ENCODE results near the gene LRRC18.

The LRRC18 gene

DNA sequence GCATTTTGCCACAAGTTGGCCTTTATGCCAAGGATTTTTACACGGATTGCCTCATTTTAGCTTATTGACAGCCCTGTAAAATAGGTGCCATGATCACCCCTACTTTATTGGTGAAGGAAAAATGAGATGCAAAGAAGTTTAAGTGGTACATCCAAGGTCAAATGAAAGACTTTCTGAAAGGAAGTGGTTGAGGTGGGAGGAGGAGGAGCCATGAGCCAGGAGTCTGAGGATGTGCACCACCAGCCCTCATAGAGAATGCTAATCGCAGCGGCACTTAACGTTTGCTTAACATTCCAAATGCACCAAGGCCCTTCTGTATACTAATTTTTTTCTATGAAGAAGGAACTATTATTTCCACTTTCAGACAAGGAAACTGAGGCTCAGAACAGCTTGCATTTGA lies 31.0 kb upstream of the LRRC18 start:
- FAIRE-seq (no peak), DNase-seq (ENCODE audit: insufficient read length, low spot score) (no peak)
- TF ChIP-seq POLR2A (IDR thresholded peaks at IDR 0.05; ENCODE audit: low read depth, low read length) (no peak), PAX5 (IDR thresholded peaks at IDR 0.05; ENCODE audit: insufficient read depth, low read length, severe bottlenecking) (no peak), POU2F2 (IDR thresholded peaks at IDR 0.05; ENCODE audit: low read depth, low read length) (no peak), SPI1 (IDR thresholded peaks at IDR 0.05; ENCODE audit: low read depth, low read length) (no peak), TAF1 (IDR thresholded peaks at IDR 0.05; ENCODE audit: low read depth, low read length) (no peak), POLR2AphosphoS5 (IDR thresholded peaks at IDR 0.05; ENCODE audit: low read depth, low read length) (no peak)

DNA sequence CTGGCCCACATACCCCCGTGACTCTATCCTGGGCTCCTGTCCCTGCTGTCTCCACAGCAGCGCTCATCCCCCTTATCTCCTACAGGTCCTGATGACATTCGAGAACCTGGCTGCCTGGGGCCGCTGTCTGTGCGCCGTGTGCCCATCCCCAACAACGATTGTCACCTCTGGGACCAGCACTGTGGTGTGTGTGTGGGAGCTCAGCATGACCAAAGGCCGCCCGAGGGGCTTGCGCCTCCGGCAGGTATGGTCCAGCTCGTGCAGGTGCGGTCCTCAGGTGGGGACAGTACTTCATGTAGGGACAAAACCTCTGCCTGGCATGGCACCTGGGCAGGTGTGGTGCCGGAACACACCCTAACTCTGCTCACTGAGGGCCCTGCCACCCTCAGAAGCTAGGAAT lies 30.4 kb upstream of the LRRC18 start:
- FAIRE-seq (no peak), DNase-seq (ENCODE audit: insufficient read length, low spot score) (no peak)
- TF ChIP-seq TAF1 (IDR thresholded peaks at IDR 0.05; ENCODE audit: low read depth, low read length) (no peak), SPI1 (IDR thresholded peaks at IDR 0.05; ENCODE audit: low read depth, low read length) (no peak), POLR2AphosphoS5 (IDR thresholded peaks at IDR 0.05; ENCODE audit: low read depth, low read length) (no peak), PAX5 (IDR thresholded peaks at IDR 0.05; ENCODE audit: insufficient read depth, low read length, severe bottlenecking) (no peak), POLR2A (IDR thresholded peaks at IDR 0.05; ENCODE audit: low read depth, low read length) (no peak), POU2F2 (IDR thresholded peaks at IDR 0.05; ENCODE audit: low read depth, low read length) (no peak)

DNA sequence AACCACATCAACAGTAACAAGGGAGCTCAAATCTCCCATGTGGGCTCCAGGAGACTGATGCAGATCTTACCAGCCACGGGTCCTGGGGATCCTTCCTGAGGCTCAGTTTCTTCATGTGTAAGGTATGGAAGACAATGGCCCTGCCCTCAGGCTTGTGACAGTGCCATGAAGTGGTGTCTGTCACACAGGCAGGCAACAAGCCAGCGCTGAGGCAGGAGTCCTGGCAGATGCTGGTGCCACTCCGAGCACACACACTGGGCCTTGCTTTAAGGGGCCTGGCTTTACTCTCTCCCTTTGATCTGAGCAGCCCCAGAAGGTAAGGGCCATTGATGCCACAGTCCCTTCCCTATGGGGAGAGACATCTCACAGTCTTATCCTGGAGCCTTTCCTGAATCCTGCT lies 28.4 kb upstream of the LRRC18 start:
- TF ChIP-seq POLR2A (IDR thresholded peaks at IDR 0.05; ENCODE audit: low read depth, low read length) = no peak
- no peak for TF ChIP-seq SPI1 (IDR thresholded peaks at IDR 0.05; ENCODE audit: low read depth, low read length)
- no peak for TF ChIP-seq POU2F2 (IDR thresholded peaks at IDR 0.05; ENCODE audit: low read depth, low read length)
- no peak for TF ChIP-seq POLR2AphosphoS5 (IDR thresholded peaks at IDR 0.05; ENCODE audit: low read depth, low read length)
- TF ChIP-seq TAF1 (IDR thresholded peaks at IDR 0.05; ENCODE audit: low read depth, low read length) = no peak
- no peak for TF ChIP-seq PAX5 (IDR thresholded peaks at IDR 0.05; ENCODE audit: insufficient read depth, low read length, severe bottlenecking)
- FAIRE-seq (no peak), DNase-seq (ENCODE audit: insufficient read length, low spot score) (no peak)

DNA sequence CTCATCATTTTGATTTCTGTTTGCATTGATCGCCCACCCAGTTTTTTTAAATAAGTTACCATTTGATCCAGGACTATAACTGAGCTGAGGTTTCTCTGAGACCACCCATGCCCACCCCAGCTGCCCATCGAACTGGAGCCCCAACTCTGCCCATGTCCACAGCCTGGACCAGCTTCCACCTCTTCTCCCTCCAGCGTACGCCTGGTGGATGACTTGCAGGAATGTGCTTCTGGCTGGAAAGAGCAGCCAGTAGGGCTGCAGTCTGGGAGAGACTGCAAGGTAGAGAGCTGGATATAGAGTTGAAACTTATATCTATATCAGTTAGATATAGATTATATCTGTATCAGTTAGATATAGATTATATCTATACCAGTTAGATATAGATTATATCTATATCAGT lies 25.8 kb upstream of the LRRC18 start:
- DNase-seq (ENCODE audit: insufficient read length, low spot score) (no peak), FAIRE-seq (no peak)
- no peak for TF ChIP-seq POLR2AphosphoS5 (IDR thresholded peaks at IDR 0.05; ENCODE audit: low read depth, low read length)
- TF ChIP-seq SPI1 (IDR thresholded peaks at IDR 0.05; ENCODE audit: low read depth, low read length) = no peak
- no peak for TF ChIP-seq PAX5 (IDR thresholded peaks at IDR 0.05; ENCODE audit: insufficient read depth, low read length, severe bottlenecking)
- no peak for TF ChIP-seq POU2F2 (IDR thresholded peaks at IDR 0.05; ENCODE audit: low read depth, low read length)
- TF ChIP-seq POLR2A (IDR thresholded peaks at IDR 0.05; ENCODE audit: low read depth, low read length) = no peak
- TF ChIP-seq TAF1 (IDR thresholded peaks at IDR 0.05; ENCODE audit: low read depth, low read length) = no peak

DNA sequence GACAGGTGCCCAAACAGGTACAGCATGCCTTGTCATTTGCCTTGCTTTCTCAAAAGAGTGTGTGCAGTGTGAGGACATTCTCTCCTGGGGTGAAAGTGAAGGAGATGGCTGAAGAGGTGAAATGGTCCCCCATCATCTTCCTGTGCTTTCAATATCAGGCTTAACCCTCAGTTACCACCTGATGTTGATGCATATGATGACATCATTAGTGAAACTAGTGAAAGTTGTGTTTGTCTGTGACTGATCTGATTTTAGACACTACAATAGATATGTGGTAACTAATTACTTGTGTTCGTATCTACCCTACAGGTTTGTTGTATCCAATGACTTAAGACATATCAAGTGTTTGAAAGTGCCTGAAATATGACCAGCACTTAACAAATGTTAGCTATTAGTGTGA lies 24.4 kb upstream of the LRRC18 start:
- no peak for TF ChIP-seq POLR2A (IDR thresholded peaks at IDR 0.05; ENCODE audit: low read depth, low read length)
- no peak for TF ChIP-seq SPI1 (IDR thresholded peaks at IDR 0.05; ENCODE audit: low read depth, low read length)
- no peak for TF ChIP-seq PAX5 (IDR thresholded peaks at IDR 0.05; ENCODE audit: insufficient read depth, low read length, severe bottlenecking)
- TF ChIP-seq POLR2AphosphoS5 (IDR thresholded peaks at IDR 0.05; ENCODE audit: low read depth, low read length) = no peak
- TF ChIP-seq POU2F2 (IDR thresholded peaks at IDR 0.05; ENCODE audit: low read depth, low read length) = no peak
- no peak for TF ChIP-seq TAF1 (IDR thresholded peaks at IDR 0.05; ENCODE audit: low read depth, low read length)
- DNase-seq (ENCODE audit: insufficient read length, low spot score) = no peak
- no peak for FAIRE-seq

DNA sequence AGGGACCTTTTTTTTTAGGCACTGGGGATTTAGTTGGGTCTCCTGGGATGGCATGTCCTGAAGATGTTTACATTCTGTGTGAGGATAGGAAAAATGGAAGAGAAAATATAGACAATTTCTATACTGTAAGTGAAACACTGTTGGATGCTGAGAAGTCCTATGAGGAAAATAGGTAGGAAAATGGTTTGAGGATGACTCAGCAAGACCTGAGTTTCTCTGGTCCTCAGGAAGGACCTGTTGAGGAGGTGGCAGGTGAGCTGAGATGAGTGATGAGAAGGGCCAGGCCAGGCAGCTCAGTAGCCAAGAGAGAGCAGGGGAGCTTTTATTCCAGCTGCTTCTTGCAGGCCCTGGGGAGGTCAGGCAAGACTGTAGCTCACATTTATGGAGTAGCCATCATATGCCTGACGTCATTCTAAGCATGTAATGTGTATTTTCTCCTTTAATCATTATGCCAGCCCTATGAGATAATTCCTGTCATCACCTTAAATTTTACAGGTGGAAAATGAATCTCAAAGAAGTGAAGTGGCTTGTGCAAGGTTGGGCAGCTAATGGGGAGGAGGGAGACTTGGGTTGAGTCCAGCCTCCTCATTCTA lies 19.1 kb upstream of the LRRC18 start:
- TF ChIP-seq PAX5 (IDR thresholded peaks at IDR 0.05; ENCODE audit: insufficient read depth, low read length, severe bottlenecking) = no peak
- TF ChIP-seq SPI1 (IDR thresholded peaks at IDR 0.05; ENCODE audit: low read depth, low read length) = no peak
- TF ChIP-seq POLR2AphosphoS5 (IDR thresholded peaks at IDR 0.05; ENCODE audit: low read depth, low read length) = no peak
- no peak for TF ChIP-seq POU2F2 (IDR thresholded peaks at IDR 0.05; ENCODE audit: low read depth, low read length)
- no peak for TF ChIP-seq TAF1 (IDR thresholded peaks at IDR 0.05; ENCODE audit: low read depth, low read length)
- no peak for TF ChIP-seq POLR2A (IDR thresholded peaks at IDR 0.05; ENCODE audit: low read depth, low read length)
- DNase-seq (ENCODE audit: insufficient read length, low spot score) (no peak), FAIRE-seq (no peak)

DNA sequence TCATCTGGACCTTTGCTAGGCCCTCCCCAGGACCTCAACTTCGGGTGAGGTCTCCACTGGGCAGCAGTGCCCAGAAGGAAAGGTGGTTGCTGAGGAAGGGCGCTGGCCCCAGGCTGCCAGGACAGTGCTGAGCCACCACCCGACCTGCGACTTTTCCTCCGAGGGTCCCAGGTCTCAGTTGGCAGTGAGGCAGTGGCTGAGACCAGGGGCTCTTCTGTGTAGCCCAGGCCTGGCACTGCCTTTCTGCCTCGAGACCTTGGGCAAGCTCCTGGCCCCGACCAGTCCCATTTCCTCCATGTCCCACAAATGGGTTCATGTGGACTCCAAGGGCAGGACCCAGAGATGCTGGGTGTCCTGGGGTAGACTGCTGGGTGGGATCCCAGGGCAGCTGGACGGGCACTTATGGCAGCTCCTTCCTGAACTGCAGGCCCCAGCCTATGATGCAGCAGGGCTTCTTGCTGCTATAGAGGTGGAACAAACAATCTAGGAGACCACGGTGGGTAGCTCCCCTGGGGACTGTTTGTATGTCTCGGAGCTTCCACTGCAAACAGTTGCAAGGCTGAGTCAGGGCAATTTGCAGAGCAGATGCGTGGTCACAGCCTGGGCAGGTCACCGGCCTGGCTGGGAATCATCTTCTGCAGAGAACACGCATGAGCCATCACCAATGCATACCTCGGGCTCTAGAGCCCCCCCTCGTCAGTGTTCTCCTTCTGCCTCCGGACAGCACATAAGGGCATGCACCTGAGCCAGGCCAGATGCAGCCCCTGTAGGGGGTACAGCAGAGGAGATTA lies 17.9 kb upstream of the LRRC18 start:
- DNase-seq (ENCODE audit: insufficient read length, low spot score) (no peak), FAIRE-seq (no peak)
- TF ChIP-seq TAF1 (IDR thresholded peaks at IDR 0.05; ENCODE audit: low read depth, low read length) = no peak
- no peak for TF ChIP-seq POLR2AphosphoS5 (IDR thresholded peaks at IDR 0.05; ENCODE audit: low read depth, low read length)
- no peak for TF ChIP-seq POLR2A (IDR thresholded peaks at IDR 0.05; ENCODE audit: low read depth, low read length)

DNA sequence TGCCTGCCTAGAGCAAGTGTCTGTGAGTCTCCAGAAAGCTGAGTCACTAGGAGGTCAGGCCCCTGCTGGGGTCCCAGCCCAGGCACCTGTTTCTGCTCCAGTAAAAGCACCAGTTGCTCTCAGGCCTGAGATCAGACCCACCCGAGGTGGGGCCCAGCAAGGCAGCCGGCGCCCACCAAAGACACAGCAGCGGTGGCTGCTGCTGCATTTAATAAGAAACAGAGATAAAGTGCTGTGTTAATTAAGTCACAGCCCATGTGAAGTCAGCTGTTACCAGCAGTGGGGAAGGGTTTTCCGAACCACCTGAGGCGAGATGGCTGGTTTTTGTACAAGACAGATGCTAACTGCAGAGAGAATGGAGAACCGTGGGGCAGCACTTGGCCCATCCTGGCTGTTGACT lies 12.1 kb upstream of the LRRC18 start:
- DNase-seq (ENCODE audit: insufficient read length, low spot score) = no peak
- FAIRE-seq = no peak
- no peak for TF ChIP-seq TAF1 (IDR thresholded peaks at IDR 0.05; ENCODE audit: low read depth, low read length)
- TF ChIP-seq POLR2A (IDR thresholded peaks at IDR 0.05; ENCODE audit: low read depth, low read length) = no peak
- no peak for TF ChIP-seq SPI1 (IDR thresholded peaks at IDR 0.05; ENCODE audit: low read depth, low read length)

DNA sequence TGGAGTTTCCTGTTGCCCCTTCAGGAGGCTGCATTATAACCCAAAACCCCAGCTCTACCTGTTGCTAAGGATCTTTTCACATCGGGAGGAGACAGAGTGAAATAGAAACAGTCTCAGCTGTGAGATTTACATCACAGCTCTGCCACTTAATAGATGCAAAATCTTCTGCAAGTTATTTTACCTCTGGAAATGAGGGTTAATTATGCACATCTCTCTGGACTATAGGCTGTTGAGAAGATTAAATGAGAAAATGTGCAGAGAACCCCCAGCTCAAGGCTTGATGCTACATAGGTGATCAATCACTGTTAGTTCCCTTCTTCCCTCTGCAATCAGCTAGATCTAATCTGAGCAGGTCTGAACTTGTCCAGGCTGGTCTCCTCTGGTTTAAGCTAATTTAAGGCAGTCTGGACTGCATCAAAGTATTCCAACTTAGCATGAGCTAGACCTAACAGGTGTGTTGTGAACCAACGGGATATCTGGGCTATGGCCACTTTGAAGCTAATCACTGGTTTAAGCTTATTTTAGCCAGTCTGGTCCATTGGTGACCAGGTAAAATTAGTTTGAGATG lies 8.9 kb upstream of the LRRC18 start:
- DNase-seq (ENCODE audit: insufficient read length, low spot score) (no peak), FAIRE-seq (no peak)
- no peak for TF ChIP-seq PAX5 (IDR thresholded peaks at IDR 0.05; ENCODE audit: insufficient read depth, low read length, severe bottlenecking)
- TF ChIP-seq SPI1 (IDR thresholded peaks at IDR 0.05; ENCODE audit: low read depth, low read length) = no peak
- no peak for TF ChIP-seq POLR2A (IDR thresholded peaks at IDR 0.05; ENCODE audit: low read depth, low read length)
- TF ChIP-seq POLR2AphosphoS5 (IDR thresholded peaks at IDR 0.05; ENCODE audit: low read depth, low read length) = no peak
- TF ChIP-seq TAF1 (IDR thresholded peaks at IDR 0.05; ENCODE audit: low read depth, low read length) = no peak
- TF ChIP-seq POU2F2 (IDR thresholded peaks at IDR 0.05; ENCODE audit: low read depth, low read length) = no peak

Data from GM12891 (cell line).